Measurements from ENCODE around the gene CSNK1A1. TPM values are rescaled to one million over a fixed set of nuclear protein-coding genes. Genes with fewer than 3 reads are reported as not detected.
"Not testable (repeated sequence)": the region's sequence is repeated elsewhere in the genome, so short reads cannot be mapped to it uniquely, and the experiment has no call there.

CSNK1A1 gene
- total and polyA plus RNA-seq, 2 donors from 2014 or later = 63.9 to 221 TPM

- no peak for FAIRE-seq
Observed at GRCh38 chr5:149537374-149537975, 13.8 kb downstream of the CSNK1A1 start.

GRCh38 chr5:149535787-149536186, 15.5 kb downstream of the CSNK1A1 start:
- H3K9me3 ChIP-seq (ENCODE audit: control insufficient read depth in 2 of 3, insufficient read depth in 1 of 3, low read length in 3 of 3); H3K4me1 ChIP-seq (ENCODE audit: control insufficient read depth in 2 of 3, insufficient read depth in 2 of 3, low read depth in 1 of 3, low read length in 3 of 3); DNase-seq; intact Hi-C loops (cut with DNase I); H3K36me3 ChIP-seq (ENCODE audit: control insufficient read depth in 2 of 3, insufficient read depth in 3 of 3, low read length in 3 of 3); H3K27me3 ChIP-seq (ENCODE audit: control insufficient read depth, insufficient read depth, low read length); FAIRE-seq; H3K27ac ChIP-seq (ENCODE audit: low read depth in 2 of 2, low read length in 2 of 2); H3K4me3 ChIP-seq (ENCODE audit: low read length in 3 of 3); H3K9ac ChIP-seq (ENCODE audit: low read length in 3 of 3): not testable (repeated sequence)

More at GRCh38 chr5:149537374-149537975, 13.8 kb downstream of the CSNK1A1 start:
- intact Hi-C loops (cut with DNase I) = no loop called here
- TF ChIP-seq CTCF (IDR thresholded peaks at IDR 0.05; ENCODE audit: borderline replicate concordance, extremely low read depth, insufficient read depth) = no peak
- Histone ChIP-seq H3K4me1 (ENCODE audit: control insufficient read depth in 2 of 3, insufficient read depth in 2 of 3, low read depth in 1 of 3, low read length in 3 of 3) (peaks cover 0 to 7% (median 3%) of the 10 kb centered on the region in 3 donors), H3K27me3 (ENCODE audit: control insufficient read depth, insufficient read depth, low read length) (no peaks in the 10 kb centered on the region), H3K4me3 (ENCODE audit: low read length in 3 of 3) (no peak overlapping the region), H3K27ac (ENCODE audit: low read depth in 2 of 2, low read length in 2 of 2) (no peak overlapping the region), H3K36me3 (ENCODE audit: control insufficient read depth in 2 of 3, insufficient read depth in 3 of 3, low read length in 3 of 3) (peaks cover 2 to 11% (median 3%) of the 10 kb centered on the region in 3 donors), H3K9ac (ENCODE audit: low read length in 3 of 3) (no peak overlapping the region), H3K9me3 (ENCODE audit: control insufficient read depth in 2 of 3, insufficient read depth in 1 of 3, low read length in 3 of 3) (no peaks in the 10 kb centered on the region)
- DNase-seq = no peak

GRCh38 chr5:149532413-149532812, 18.8 kb downstream of the CSNK1A1 start:
- Histone ChIP-seq H3K4me1 (ENCODE audit: control insufficient read depth in 2 of 3, insufficient read depth in 2 of 3, low read depth in 1 of 3, low read length in 3 of 3) (peaks cover 0 to 21% (median 15%) of the 10 kb centered on the region in 3 donors), H3K27ac (ENCODE audit: low read depth in 2 of 2, low read length in 2 of 2) (no peak overlapping the region), H3K9ac (ENCODE audit: low read length in 3 of 3) (no peak overlapping the region), H3K36me3 (ENCODE audit: control insufficient read depth in 2 of 3, insufficient read depth in 3 of 3, low read length in 3 of 3) (peaks cover 0 to 5% (median 2%) of the 10 kb centered on the region in 3 donors), H3K4me3 (ENCODE audit: low read length in 3 of 3) (no peak overlapping the region), H3K27me3 (ENCODE audit: control insufficient read depth, insufficient read depth, low read length) (no peaks in the 10 kb centered on the region), H3K9me3 (ENCODE audit: control insufficient read depth in 2 of 3, insufficient read depth in 1 of 3, low read length in 3 of 3) (no peaks in the 10 kb centered on the region)
- no peak for TF ChIP-seq CTCF (IDR thresholded peaks at IDR 0.05; ENCODE audit: borderline replicate concordance, extremely low read depth, insufficient read depth)
- DNase-seq = no peak
- intact Hi-C loops (cut with DNase I) = no loop called here
- no peak for FAIRE-seq

- FAIRE-seq (no peak), DNase-seq (no peak)
- H3K27me3 ChIP-seq (ENCODE audit: control insufficient read depth, insufficient read depth, low read length) = no peaks in the 10 kb centered on the region
- H3K4me1 ChIP-seq (ENCODE audit: control insufficient read depth in 2 of 3, insufficient read depth in 2 of 3, low read depth in 1 of 3, low read length in 3 of 3) = peaks cover 0 to 32% (median 21%) of the 10 kb centered on the region in 3 donors
- TF ChIP-seq CTCF (IDR thresholded peaks at IDR 0.05; ENCODE audit: borderline replicate concordance, extremely low read depth, insufficient read depth) = no peak
- intact Hi-C loops (cut with DNase I) = no loop called here
- no peak overlapping the region for H3K9ac ChIP-seq (ENCODE audit: low read length in 3 of 3)
- H3K4me3 ChIP-seq (ENCODE audit: low read length in 3 of 3) = no peak overlapping the region
- H3K27ac ChIP-seq (ENCODE audit: low read depth in 2 of 2, low read length in 2 of 2) = no peak overlapping the region
- peaks cover 0 to 6% (median 0%) of the 10 kb centered on the region in 3 donors for H3K36me3 ChIP-seq (ENCODE audit: control insufficient read depth in 2 of 3, insufficient read depth in 3 of 3, low read length in 3 of 3)
- no peaks in the 10 kb centered on the region for H3K9me3 ChIP-seq (ENCODE audit: control insufficient read depth in 2 of 3, insufficient read depth in 1 of 3, low read length in 3 of 3)
Observed at GRCh38 chr5:149529463-149529862, 21.8 kb downstream of the CSNK1A1 start.

Data from kidney (tissue), 14 donors.